GM21528 (cell line): Measurements from ENCODE around the gene PDE8B.

ENCODE experiments used
- ATAC-seq: cut with Tn5 transposase; IDR thresholded peaks from one replicate; pipeline ENCODE4 v1.9.1; 2021; ENCODE audit warnings: mild to moderate bottlenecking, moderate library complexity; ENCODE audit not compliant: unreplicated experiment, low FRiP score

Gene PDE8B, protein sequence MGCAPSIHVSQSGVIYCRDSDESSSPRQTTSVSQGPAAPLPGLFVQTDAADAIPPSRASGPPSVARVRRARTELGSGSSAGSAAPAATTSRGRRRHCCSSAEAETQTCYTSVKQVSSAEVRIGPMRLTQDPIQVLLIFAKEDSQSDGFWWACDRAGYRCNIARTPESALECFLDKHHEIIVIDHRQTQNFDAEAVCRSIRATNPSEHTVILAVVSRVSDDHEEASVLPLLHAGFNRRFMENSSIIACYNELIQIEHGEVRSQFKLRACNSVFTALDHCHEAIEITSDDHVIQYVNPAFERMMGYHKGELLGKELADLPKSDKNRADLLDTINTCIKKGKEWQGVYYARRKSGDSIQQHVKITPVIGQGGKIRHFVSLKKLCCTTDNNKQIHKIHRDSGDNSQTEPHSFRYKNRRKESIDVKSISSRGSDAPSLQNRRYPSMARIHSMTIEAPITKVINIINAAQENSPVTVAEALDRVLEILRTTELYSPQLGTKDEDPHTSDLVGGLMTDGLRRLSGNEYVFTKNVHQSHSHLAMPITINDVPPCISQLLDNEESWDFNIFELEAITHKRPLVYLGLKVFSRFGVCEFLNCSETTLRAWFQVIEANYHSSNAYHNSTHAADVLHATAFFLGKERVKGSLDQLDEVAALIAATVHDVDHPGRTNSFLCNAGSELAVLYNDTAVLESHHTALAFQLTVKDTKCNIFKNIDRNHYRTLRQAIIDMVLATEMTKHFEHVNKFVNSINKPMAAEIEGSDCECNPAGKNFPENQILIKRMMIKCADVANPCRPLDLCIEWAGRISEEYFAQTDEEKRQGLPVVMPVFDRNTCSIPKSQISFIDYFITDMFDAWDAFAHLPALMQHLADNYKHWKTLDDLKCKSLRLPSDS

DNA sequence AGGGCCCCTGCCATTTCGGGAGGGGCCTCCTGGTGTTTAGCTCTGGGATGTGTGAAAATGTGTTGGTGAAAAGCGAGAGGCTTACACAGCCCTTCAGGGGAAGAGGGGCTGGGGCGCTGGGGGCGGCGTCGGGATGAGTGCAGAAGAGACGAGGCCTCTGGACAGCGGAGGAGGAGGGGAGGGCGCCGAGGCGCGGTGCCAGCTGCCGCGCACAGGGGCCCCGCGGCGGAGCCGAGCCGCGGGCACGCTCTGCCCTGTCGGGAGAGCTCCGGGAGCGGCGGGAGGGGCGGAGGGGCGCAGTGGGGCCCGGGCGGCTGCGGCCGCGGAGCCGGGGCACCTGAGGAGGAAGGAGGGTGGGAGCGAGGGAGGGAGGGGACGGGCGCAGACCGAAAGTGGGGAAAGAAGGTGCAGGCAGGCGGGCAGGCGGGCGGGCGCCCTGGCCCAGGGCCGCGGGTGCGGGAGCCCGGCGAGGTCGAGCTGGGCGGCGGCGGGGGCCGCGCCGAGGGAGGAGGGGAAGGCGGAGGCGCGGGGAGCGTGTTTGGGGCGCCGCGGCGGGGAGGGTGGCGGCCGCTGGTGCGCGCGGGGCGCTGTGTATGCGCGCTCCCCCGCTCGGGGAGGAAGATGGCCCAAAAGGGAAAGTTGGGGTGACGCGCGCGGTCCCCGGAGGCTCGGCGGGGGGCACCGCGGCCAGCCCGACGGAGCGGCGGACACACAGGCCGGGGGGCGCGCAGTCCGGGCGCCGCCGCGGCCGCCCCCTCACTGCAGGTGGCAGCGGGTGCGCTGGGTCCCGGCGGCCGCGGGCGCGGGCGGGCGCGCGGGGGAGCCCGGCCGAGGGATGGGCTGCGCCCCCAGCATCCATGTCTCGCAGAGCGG, at the start of gene PDE8B:
TSS of gene PDE8B (plus strand) at position 590 of the 873 bp plus-strand sequence. CDS start at position 836, 246 bp downstream.
- no peak for ATAC-seq

DNA sequence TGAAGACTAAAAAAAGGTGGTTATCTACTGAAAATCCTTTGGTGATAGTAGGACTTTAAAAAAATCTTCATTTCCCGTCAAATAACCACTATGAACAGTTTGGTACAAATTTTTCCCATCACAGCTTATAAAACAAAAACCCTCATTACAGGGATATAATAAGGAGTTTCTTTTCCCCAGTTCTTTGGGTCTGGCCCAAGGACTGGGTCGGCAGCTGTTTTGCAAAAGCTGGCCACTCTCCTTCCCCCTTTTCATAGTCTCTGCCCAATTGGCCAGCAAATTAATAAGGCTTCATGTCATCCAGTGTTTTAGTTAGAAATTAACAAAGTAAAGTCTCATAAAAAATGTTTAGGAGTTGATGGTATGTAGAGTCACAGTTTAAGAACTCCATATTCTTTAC, 47.0 kb upstream of the PDE8B start:
- ATAC-seq: no peak

DNA sequence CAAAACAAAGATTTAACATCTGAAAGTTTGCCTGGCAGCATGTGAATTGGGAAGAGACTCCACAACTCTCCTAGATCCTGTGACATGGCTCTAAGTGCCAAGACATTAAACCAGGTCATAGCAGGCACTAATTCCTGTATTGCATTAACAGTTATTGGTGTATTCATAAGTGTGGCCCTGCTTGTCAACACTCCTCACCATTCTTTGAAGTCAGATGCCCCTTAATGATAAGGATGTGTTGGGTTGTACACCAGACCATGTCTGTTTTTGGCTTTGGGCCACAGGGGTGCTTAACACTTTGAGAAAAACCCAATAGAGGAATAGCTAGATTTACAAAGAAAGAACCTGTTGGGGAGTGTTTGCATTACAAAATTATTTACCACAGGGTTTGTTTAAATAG, 43.4 kb upstream of the PDE8B start:
- no peak for ATAC-seq

DNA sequence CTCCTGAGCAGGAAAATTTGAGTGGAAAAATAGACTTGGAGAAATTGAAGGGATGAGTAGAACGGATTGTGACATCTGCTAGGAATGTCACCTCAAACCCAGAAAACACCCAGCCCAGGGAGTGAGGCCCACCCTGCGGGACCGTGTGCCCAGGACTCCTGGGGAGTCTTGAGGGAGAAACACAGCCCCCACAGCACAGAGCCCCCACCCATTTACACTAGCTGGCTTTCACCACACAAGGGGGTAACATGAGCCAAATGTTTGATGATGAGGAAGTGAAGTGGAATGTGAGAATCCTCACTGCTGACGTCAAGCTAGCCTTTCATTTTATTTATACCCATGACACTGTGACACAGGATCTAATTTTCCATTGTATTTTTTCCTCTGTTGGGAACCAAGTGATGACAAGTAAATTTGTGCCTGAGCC, 42.8 kb upstream of the PDE8B start:
- ATAC-seq: no peak

DNA sequence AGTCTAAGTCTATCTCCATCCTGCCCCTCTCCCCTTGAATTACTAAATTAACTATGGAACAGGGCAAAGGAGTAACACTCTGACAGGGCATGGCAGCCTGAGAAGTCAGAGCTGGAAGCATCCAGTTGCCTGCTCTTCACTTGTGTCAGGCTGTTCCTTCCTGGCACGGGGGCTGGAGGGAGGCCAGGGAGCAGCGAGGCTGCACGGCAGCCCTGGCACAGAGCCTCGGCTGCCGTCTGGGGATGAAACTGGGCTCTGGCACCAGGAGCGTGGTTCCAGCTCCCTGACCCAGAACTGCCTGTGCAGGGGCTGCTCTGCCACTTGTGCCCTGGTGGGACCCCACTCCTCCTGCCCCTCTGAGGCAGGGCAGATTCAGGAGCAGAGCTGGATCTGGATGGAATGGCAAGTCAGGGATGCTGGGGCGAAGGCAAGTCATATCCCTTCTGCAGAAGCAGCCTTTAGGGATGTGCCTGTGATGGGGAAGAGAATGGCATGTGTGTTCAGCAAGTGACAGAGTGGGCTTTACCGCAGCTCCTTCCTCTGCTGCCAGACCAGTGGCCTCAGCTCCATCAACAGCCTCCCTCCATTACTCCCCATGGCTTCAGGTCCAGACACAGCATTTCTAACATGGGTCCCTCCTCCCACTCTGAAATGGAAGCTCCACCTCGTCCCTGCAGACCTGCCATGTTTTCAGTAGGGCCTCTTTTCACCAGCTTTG, 42.2 kb upstream of the PDE8B start:
- ATAC-seq: no peak

DNA sequence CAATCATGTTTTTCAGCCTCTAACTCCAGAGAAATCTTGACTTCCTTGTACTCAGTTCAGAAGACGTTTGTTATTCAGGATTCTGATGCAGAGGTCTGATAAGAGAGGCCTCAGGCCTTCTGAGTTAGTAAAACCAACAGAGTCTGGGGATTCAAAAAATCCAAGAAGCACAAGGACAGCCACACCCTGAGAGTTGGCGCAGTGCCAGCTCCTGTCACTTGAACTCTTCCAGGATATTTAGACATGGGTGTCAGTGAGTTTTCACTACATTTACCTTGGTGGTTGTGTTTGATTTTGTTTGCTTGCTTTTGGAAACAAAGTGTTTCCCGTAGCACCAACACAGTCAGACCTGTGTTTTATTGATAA, 41.6 kb upstream of the PDE8B start:
- ATAC-seq: no peak

DNA sequence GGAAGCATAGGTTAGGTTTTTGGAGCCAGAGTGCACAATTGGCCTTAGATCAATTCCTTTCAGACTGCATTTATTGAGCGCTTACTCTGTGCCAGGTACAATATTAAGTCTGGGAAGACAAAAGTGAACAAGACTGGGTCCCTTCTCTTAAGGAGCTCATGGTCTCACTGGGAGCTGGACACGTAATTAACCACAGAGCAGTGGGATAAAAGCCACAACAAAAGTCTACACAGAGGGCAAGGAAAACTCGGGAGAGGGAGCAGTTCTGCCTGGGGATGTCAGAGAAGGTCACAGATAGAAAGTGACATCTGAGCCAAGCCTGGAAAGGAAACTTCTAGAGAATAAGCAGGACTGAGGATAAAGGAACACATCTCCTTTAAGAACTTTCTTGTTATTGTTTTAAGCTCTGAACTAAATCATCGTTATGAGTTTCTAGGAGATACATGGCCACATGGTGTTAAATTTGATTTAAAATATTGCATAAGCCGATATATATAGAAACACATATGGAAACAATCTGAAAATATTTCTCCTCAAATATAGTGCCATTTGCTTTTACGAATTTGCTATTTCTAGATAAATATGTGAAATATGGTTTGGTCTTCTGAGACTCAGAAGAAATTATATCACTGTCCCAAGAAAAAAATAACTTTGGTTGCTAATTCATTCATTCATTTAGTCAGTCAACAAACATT, 40.1 kb upstream of the PDE8B start:
- ATAC-seq: no peak

DNA sequence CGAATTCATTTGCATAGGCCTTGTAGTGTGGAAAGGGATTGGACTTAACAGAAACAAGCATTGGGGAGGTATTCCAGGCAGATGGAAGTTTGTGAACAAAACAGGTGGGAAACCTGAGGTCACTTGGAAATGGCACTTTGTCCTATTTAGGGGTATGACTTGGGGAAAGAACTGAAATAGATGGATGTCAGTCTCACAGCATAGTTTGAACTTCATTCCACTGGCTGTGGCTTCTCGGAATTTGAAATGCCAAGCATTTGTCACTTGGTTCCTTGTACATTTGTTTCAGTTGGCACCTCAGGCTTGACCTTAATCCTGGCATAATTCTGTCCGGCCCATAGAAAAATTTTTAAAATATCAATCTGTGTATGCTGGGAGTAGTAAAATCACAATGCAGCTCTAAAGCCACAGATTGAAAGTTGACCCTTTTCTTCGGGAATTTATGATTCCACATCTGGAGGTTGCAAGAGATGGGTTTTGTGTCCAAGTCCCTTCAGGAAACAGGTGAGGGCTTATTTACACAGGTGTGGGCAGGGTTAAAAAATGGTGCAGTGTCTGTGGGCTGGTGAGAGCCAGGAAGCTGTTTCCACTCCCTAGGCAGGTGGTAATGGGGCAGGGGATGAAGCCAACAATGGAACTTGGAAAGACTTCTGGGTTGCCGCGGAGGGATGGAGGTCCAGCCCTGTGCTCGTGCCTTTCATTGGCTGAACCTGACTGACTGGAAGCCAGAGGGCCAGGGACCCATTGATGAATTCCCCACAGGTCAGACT, 39.2 kb upstream of the PDE8B start:
- no peak for ATAC-seq

DNA sequence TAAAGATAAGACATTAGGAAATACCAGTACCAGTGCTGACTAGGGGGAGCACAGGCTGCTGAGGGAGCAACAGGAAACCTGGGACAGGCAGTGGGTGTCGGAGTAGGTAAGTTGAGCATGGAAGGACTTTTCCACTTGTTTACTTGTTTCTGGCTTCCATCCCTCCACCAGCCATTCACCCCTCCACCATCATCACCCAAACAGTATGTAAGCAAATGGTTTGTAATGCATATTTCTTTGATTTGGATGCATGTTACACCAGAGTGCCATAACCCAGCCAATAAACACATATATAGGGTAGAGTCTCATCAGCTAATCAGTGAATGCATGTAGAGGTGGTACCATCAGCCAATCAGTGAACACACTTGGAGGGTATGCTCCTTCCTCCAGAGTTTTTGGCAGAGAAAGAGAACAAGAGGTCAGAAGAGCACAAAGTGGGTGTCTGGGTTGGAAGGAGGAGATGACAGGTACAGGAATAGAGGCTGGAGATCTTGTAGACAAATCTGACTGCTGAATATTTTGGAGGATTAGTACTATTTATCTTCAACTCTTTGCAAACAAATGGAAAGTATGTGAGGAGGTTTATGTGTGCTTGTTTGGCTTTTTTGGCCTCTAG, 37.7 kb upstream of the PDE8B start:
- ATAC-seq: no peak

DNA sequence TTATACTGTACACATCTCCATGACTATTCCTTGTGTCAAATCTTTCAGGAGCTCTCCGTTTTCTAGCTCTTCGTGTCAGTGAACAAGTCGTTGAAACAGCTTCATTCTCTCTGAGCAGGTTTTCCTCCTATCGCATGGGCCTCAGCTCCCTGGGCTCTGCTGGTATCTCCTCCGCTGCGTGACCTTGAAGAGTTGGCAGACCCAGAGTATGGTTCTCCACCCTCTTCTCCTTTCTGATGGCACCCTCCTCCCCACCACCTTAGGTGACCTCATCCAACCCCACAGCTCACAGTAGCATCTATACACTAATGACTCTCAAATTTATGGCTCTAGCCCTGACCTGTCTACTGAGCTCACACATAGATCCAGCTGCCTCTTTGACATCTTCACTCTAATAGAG, 36.0 kb upstream of the PDE8B start:
- ATAC-seq: no peak

DNA sequence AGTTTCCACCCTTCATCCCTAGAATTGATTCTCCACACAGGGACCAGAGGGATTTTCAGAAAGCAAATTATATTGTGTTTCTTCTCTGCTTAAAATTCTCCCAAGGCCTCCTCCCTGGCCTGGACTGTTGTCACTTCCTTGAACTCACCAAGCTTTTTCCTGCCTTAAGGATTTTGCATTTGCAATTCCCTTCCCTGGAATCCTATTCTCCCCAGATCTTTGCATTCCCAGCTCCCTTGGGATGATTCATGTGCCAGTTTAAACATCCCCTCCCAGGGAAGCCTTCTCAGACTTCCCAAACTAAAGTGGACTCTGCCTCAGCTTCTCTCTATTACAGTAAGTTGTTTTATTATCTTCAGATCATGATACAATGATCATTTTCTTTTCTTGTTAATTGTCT, 35.2 kb upstream of the PDE8B start:
- ATAC-seq: no peak

DNA sequence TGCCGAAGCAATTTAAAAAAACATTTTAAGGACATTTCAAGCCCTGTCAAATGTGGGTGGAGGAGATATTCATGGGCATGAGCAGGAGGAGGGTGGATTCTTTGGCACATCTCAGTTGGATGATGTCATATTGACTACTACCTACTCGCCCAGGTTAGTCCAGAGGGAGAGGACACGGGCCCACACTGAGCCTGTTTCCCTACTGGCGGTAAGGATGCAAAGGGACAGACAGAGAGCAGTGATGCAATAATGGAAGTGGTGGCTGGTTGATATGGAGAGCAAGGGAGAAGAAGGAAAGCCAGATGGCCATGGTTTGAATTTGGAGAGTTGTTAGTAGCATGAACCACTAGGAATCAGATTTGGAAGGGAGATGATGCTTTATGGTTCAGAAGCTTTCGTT, 34.1 kb upstream of the PDE8B start:
- no peak for ATAC-seq

DNA sequence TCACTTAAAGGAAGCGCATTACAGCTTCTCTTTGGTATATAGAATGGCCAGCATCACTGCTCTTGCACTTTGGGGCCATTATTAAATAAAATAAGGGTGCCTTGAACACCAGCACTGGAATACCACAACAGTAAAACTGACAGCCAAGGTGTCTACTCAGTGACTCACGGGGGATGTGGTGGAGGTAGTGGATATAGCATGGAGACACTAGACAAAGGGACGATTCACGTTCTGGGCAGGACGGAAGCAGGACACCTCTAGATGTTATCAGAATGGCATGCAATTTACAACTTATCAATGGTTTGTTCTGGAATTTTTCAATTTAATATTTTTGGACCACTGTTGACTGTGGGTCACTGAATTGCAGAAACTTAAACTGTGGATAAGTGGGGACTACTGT, 32.9 kb upstream of the PDE8B start:
- no peak for ATAC-seq

DNA sequence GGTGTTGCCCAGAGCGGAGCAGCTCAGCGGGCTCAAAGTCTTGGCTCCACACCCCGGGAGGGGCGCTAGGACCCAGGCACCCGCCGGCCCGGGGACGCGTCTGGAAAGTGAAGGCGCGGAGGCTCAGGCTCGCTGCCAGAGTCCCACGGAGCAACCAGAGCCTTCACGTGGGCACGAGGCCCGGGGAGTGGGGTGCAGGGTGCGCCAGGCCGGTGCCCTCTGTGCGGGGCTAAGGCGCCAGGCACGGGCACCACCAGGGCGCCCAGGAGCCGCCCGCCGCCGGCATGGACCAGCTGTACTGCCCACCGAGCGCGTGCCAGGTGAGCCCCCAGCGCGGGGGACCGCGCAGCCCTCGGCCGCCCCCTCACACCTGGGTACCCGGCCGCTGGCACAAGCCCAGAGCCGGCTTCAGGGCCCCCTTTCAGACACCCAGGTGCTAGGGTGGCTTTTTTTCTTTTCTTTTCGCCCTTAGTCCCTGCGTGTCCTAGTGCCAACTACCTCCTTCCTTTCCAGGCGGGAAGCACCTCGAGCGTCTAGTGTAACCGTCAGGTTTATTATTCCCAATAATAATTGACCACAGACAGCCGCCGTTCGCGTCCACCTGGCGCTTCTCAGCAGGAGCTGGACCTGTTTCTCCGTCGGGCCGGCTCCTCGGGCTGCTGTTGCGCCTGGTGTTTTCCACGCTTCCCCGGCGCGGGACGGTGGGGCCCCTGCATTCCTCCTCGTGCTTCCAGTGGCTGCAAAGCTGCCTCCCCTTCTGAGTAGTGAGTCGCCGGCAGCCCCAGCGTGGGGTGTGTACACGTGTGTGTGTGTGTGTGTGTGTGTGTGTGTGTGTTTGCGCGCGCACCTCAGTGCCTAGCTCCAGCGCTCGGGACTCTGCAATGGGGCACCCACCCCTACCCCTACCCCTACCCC, 30.1 kb upstream of the PDE8B start:
- no peak for ATAC-seq

DNA sequence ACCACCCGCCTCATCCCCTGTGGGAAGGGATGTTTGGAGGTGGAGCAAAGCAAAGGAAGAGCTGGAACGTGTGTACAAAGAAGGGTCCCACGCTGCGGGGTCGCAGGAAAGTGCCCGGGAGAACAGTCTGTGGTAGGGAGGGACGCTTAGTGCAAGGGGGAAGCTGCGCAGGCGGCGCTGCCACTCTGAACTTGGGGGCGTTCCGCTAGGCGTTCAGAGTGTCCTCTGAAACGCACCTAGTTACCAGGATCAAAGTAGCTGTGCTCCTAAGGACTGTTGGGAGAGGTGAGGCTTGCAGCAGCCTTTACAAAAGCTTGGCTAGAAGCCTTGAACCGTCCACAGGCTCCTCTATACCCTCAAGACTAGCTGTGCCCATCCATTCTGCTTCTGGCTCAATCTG, 29.3 kb upstream of the PDE8B start:
- ATAC-seq: no peak

DNA sequence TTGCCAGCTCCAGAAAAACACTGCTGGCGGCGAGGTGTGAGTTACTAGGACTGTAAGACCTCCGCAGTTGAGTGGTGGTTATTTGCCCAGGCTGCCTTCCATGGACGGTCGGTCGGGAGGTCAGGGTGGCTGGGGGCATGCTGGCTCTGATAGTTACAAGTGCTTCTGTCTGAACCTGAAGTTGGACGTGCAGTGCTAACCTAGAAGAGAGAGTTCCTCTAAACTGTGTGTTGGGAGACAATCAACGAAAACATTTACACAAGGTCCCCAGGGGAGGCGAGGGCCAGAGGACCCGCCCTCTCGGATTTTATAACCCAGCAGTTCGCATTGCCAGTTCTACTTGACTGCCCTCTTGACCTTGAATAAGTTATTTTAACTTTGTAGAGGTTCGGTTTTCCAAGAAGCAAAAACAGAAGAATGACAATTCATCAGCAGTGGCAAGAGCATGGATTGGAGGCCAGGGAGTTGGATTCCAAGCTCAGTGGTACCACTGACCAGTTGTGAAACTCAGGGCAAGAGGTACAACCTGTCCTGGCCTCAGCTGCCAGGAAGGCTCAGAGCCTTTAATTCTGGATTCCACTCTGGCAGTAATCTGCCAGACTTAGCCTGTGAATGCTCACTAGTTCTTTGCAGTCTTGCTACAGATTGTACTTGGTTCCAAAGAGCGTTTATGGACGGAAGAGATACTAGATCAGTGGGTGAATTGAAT, 28.7 kb upstream of the PDE8B start:
- ATAC-seq: no peak

DNA sequence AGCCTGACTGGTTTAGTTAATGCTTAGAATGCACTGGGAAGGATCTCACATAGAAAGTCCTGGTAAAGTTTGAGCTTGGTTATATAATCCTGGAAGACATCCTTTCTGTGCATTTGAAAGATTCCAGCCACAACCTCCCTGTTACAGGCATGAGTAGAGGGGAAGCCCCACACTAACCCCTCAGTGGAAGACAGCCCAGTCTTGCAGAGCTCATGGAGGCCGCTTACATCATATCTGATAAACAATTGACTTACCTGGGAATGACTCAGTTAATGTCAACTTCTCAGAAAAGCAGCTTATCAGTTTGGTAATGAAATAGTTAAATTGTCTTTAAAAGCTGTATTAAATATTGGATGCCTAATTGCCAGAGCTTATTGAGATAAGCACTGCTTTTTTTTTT, 28.1 kb upstream of the PDE8B start:
- no peak for ATAC-seq
